GM12878 (cell line): ENCODE results near the gene C2CD4D. TPM values are rescaled to one million over a fixed set of nuclear protein-coding genes. Genes with fewer than 3 reads are reported as not detected.

Experiments
- ATAC-seq: fragments of 200-7000 bp; cut with Tn5 transposase; 3 replicates; pipeline ENCODE4 v1.9.1; 2020; ENCODE audit warnings: mild to moderate bottlenecking, moderate library complexity
- Bru-seq: library from RNA; stranded (reverse); fragments of 400-500 nt; gene quantifications from one replicate; lab custom pipeline; 2021; lab: Mats Ljungman, UMichigan
- BruChase-seq, 2 experiments: library from RNA; stranded (reverse); fragments of 400-500 nt; gene quantifications; one replicate each; lab custom pipeline; 2021; lab: Mats Ljungman, UMichigan
- BruUV-seq: library from RNA; stranded (reverse); fragments of 400-500 nt; replicated peaks from 2 replicates; lab custom pipeline; 2021; lab: Mats Ljungman, UMichigan
- CTCF ChIA-PET: fragments of 300-600 bp; sonication (Branson Sonifier 250); formaldehyde crosslinking; extraction: SDS; loops from one replicate; lab custom pipeline; 2021; ENCODE audit warnings: inconsistent platforms; lab: Yijun Ruan, JAX
- POLR2A ChIA-PET: fragments of 350-600 bp; formaldehyde crosslinking; extraction: SDS; loops from one replicate; lab custom pipeline; 2021; ENCODE audit warnings: inconsistent platforms; lab: Charles Lee
- RAD21 ChIA-PET: fragments of 300-600 bp; sonication (Branson Sonifier 250); formaldehyde crosslinking; loops from one replicate; lab custom pipeline; 2023; ENCODE audit warnings: antibody characterized with exemption; ENCODE audit not compliant: unreplicated experiment; lab: Charles Lee
- SMC1A ChIA-PET: fragments of 300-600 bp; sonication (Branson Sonifier 250); formaldehyde crosslinking; loops from one replicate; lab custom pipeline; 2023; ENCODE audit not compliant: unreplicated experiment, uncharacterized antibody; lab: Charles Lee
- DNase-seq: peaks from one replicate; pipeline ENCODE4 v3.0.0-alpha.2; 2011; ENCODE audit warnings: low read depth, low spot score
- FAIRE-seq: peaks from 3 replicates; lab custom pipeline; 2011; peaks lifted over from hg19 to GRCh38; lab: Jason Lieb, UNC
- H2AFZ ChIP-seq: 2 replicates; pipeline ENCODE4 v1.6.0; 2011; ENCODE audit warnings: low read depth, low read length, control low read depth; ENCODE audit not compliant: control insufficient read depth
- H3K27ac ChIP-seq: 2 replicates; pipeline ENCODE4 v1.5.1; 2011; ENCODE audit warnings: control low read depth; ENCODE audit not compliant: control insufficient read depth, insufficient read depth
- H3K27me3 ChIP-seq, 2 experiments: replicated peaks in 1 of 2; 2 replicates each; pipeline versions ENCODE4 v1.6.0 to v1.6.1; 2011; ENCODE audit warnings: low read length in 1 of 2; ENCODE audit not compliant: control insufficient read depth in 2 of 2, insufficient read depth in 2 of 2
- H3K36me3 ChIP-seq, 2 experiments: 2 replicates each; pipeline ENCODE4 v1.5.1; 2011; ENCODE audit warnings: low read length in 1 of 2; ENCODE audit not compliant: control insufficient read depth in 2 of 2, insufficient read depth in 2 of 2
- H3K4me1 ChIP-seq: 2 replicates; pipeline ENCODE4 v1.6.1; 2011; ENCODE audit warnings: mild to moderate bottlenecking, low read length, moderate library complexity, mixed read lengths; ENCODE audit not compliant: control insufficient read depth, insufficient read depth
- H3K4me2 ChIP-seq: 2 replicates; pipeline ENCODE4 v1.6.0; 2011; ENCODE audit warnings: control low read depth; ENCODE audit not compliant: control insufficient read depth, insufficient read depth
- H3K4me3 ChIP-seq: fragments of 200-600 bp; sonication (generic); 2 replicates; pipeline ENCODE4 v1.5.1; 2016
- H3K79me2 ChIP-seq: 2 replicates; pipeline ENCODE4 v1.6.0; 2011; ENCODE audit warnings: low read length; ENCODE audit not compliant: control insufficient read depth, insufficient read depth
- H3K9ac ChIP-seq: 2 replicates; pipeline ENCODE4 v1.8.0; 2011; ENCODE audit warnings: low read length, control low read depth, mixed read lengths; ENCODE audit not compliant: control insufficient read depth, insufficient read depth
- H3K9me3 ChIP-seq: replicated peaks from 3 replicates; pipeline ENCODE4 v1.5.1; 2011; ENCODE audit warnings: mild to moderate bottlenecking, low read length; ENCODE audit not compliant: control insufficient read depth, insufficient read depth
- H4K20me1 ChIP-seq: 2 replicates; pipeline ENCODE4 v1.6.0; 2011; ENCODE audit not compliant: control insufficient read depth, insufficient read depth
- LARP7 ChIP-seq: fragments of 450-650 bp; IDR thresholded peaks from 2 replicates; pipeline ENCODE4 v1.6.1; 2017; ENCODE audit warnings: mild to moderate bottlenecking
- MAX ChIP-seq: IDR thresholded peaks from 2 replicates; pipeline ENCODE4 v1.6.1; 2012; ENCODE audit warnings: low read depth, low read length, improper control_type of control experiment
- MYB ChIP-seq: fragments of 150-350 bp; IDR thresholded peaks from 2 replicates; pipeline ENCODE4 v1.6.1; 2014; ENCODE audit warnings: mild to moderate bottlenecking, low read depth, low read length, borderline replicate concordance
- NBN ChIP-seq: fragments of 450-650 bp; IDR thresholded peaks from 2 replicates; pipeline ENCODE4 v1.6.1; 2016
- POLR2A ChIP-seq: IDR thresholded peaks from 2 replicates; pipeline ENCODE4 v1.6.1; 2011; ENCODE audit warnings: low read depth, mild to moderate bottlenecking, low read length
- TCF3 ChIP-seq: IDR thresholded peaks from 2 replicates; pipeline ENCODE4 v1.6.1; 2012; ENCODE audit warnings: low read depth, mild to moderate bottlenecking, low read length, borderline replicate concordance; ENCODE audit not compliant: insufficient read depth
- ZNF24 ChIP-seq: fragments of 450-650 bp; IDR thresholded peaks from 2 replicates; pipeline ENCODE4 v1.6.1; 2017; ENCODE audit warnings: antibody characterized with exemption, mild to moderate bottlenecking
- ZNF274 ChIP-seq: IDR thresholded peaks from one replicate; pipeline ENCODE4 v1.8.0; 2011; ENCODE audit not compliant: insufficient read length, insufficient read depth
- WGBS: methylation state at CpG from one replicate; pipeline ENCODE4 v1.1.6; 2016; ENCODE audit warnings: low lambda C conversion rate; ENCODE audit not compliant: insufficient replicate concordance, insufficient coverage; ENCODE audit errors: missing lambda C conversion rate; 5-methylcytosine and 5-hydroxymethylcytosine counted together
- in situ Hi-C: fragments of 300-500 bp; cut with MboI; formaldehyde crosslinking; loops from 9 replicates; pipeline ENCODE4 v1.14.3; 2018; ENCODE audit warnings: mixed read lengths
- intact Hi-C: fragments of 100-400 bp; cut with micrococcal nuclease; formaldehyde crosslinking; loops from one replicate; pipeline ENCODE4 v1.14.2; 2022; ENCODE audit not compliant: unreplicated experiment
- long read RNA-seq, 2 experiments: library from polyadenylated mRNA; unstranded; transcript quantifications; one replicate each; pipeline ENCODE4 v2.0.0, GENCODE V29; 2019 to 2020
- polyA minus RNA-seq, 3 experiments: library from RNA; depleted of rRNA, polyadenylated mRNA; stranded (reverse); fragments of >200 nt; gene quantifications; 2 replicates each; pipeline ENCODE4 v1.2.3, GENCODE V29; 2011
- polyA plus RNA-seq, 11 experiments: library from polyadenylated mRNA; depleted of rRNA in 4 of 11; unstranded in 6 of 11; stranded (reverse) in 5 of 11; fragments of >200 nt; fragmentation: Nextera tagmentation in 4 of 11; fragmentation: Illumina TruSeq in 1 of 11; extraction: Ambion mirVana in 4 of 11; extraction: Trizol in 1 of 11; gene quantifications; 1 replicate in 1 of 11; 2 replicates in 10 of 11; pipeline versions ENCODE4 v1.2.1 to v1.2.3, GENCODE V29; 2011 to 2016; ENCODE audit warnings: inconsistent platforms in 2 of 11, missing spikeins in 2 of 11, low read depth in 1 of 11
- total RNA-seq, 4 experiments: library from RNA; depleted of rRNA in 3 of 4; stranded (reverse); fragments of >200 nt in 3 of 4; fragmentation: Illumina TruSeq in 1 of 4; extraction: Trizol in 1 of 4; gene quantifications; 2 replicates each; pipeline versions ENCODE4 v1.2.1 to v1.2.3, GENCODE V29; 2013 to 2021
- TF ChIP-seq, protein P1 (sequence below): fragments of 450-650 bp; IDR thresholded peaks from 2 replicates; pipeline ENCODE4 v1.6.1; 2017; ENCODE audit warnings: mild to moderate bottlenecking, moderate library complexity

The C2CD4D gene
- 0.50 and 0.54 TPM in 2 replicates for total RNA-seq (2013; cell fraction: nucleolus; rRNA removed)
- total RNA-seq (2014; rRNA removed) (0.11 TPM in 1 of 2 replicates, not detected in the other), total RNA-seq (2014; rRNA removed; fragmentation: Illumina TruSeq; extraction: Trizol) (not detected in 2 replicates), total RNA-seq (2021) (0.51 and 0.67 TPM in 2 replicates), polyA plus RNA-seq (2011; rRNA removed) (0.04 and 0.16 TPM in 2 replicates), polyA plus RNA-seq (2014; fragmentation: Illumina TruSeq; extraction: Trizol) (not detected in 2 replicates), polyA plus RNA-seq (2014; fragmentation: Nextera tagmentation; extraction: Ambion mirVana) (under 1 TPM in 1 of 2 experiments, not detected in 1; 0.03 TPM), polyA plus RNA-seq (2014; rRNA removed) (0.09 and 0.51 TPM in 2 replicates), polyA plus RNA-seq (2016; fragmentation: Nextera tagmentation; extraction: Ambion mirVana) (under 1 TPM; 0.09 to 0.27 TPM), polyA minus RNA-seq (2011; rRNA and poly(A)+ RNA removed) (not detected in 2 replicates), Bru-seq, nascent RNA (percentile 41 among the genes with signal in this experiment), BruChase-seq, experiment 1, labeled RNA remaining after a 6-hour chase (not detected), BruChase-seq, experiment 2, labeled RNA remaining after a 2-hour chase (percentile 23 among the genes with signal in this experiment)
- polyA plus RNA-seq (2011; ENCODE audit: low read depth), result not detected
- 0.12 and 0.43 TPM in 2 replicates for polyA plus RNA-seq (2011; cell fraction: cytosol; rRNA removed)
- polyA plus RNA-seq (2011; cell fraction: nucleus; rRNA removed), result 0.94 and 1.0 TPM in 2 replicates
- 0.10 and 0.16 TPM in 2 replicates for polyA plus RNA-seq (2012)
- polyA minus RNA-seq (2011; cell fraction: cytosol; rRNA and poly(A)+ RNA removed), result not detected in 2 replicates
- 0.85 and 1.6 TPM in 2 replicates for polyA minus RNA-seq (2011; cell fraction: nucleus; rRNA and poly(A)+ RNA removed)
- long read RNA-seq, experiment 1, result 0 reads
- long read RNA-seq, experiment 2, result 0 reads

GRCh38 chr1:151839457-151840403 is at the start of gene C2CD4D:
TSS of gene C2CD4D (minus strand) at chr1:151839820. CDS start at chr1:151838989, 831 bp downstream.
- Histone ChIP-seq H3K4me3 (peak within 1 kb of the TSS; percentile 42; the same call in 1 of the 2 replicates), H2AFZ (peak within 1 kb of the TSS; percentile 69), H3K79me2 (no peaks in the 10 kb centered on the region), H3K9me3 (no peaks in the 10 kb centered on the region), H3K4me2 (peak within 1 kb of the TSS; percentile 80), H3K9ac (peak within 1 kb of the TSS; percentile 15), H3K27me3 (peaks cover 0 to 8% of the 10 kb centered on the region in 2 experiments), H3K4me1 (peaks cover 10% of the 10 kb centered on the region; the same call in 1 of the 2 replicates), H4K20me1 (peaks cover 5% of the 10 kb centered on the region; the same call in 1 of the 2 replicates), H3K27ac (peak within 1 kb of the TSS; percentile 26; the same call in 1 of the 2 replicates), H3K36me3 (no peaks in the 10 kb centered on the region)
- ATAC-seq, result peak; percentile 84
- intact Hi-C loops, result loop anchor here (5.0 to 10.0 kb wide), 2 partner anchors 125 to 147 kb away; partner anchors contain the start of gene CELF3
- WGBS, result 13% methylated on average over 47 of the region's 47 CpGs
- in situ Hi-C loops, result loop anchor here (5.0 to 10.0 kb wide), 3 partner anchors 247 to 545 kb away; no protein-coding TSS in a partner anchor
- CTCF ChIA-PET, result interaction anchor here (0.6 to 1.6 kb wide), 11 partner anchors 10 to 683 kb away, joined by 3 to 4 read pairs (median 3); partner anchors contain the start of genes THEM5, TNFAIP8L2 and VPS72
- POLR2A ChIA-PET, result interaction anchor here (0.6 to 2.0 kb wide), 7 partner anchors 9 to 491 kb away, joined by 3 to 9 read pairs (median 6); partner anchors contain the start of genes RIIAD1 and THEM4
- DNase-seq, result peak; percentile 9
- SMC1A ChIA-PET, result interaction anchor here (0.7 to 2.1 kb wide), 13 partner anchors 9 to 395 kb away, joined by 3 to 8 read pairs (median 4); partner anchors contain the start of genes THEM4 and THEM5
- FAIRE-seq, result no peak
- BruUV-seq, result no TSS peak
- RAD21 ChIA-PET, result interaction anchor here (0.9 to 2.3 kb wide), 7 partner anchors 19 to 380 kb away, joined by 3 to 10 read pairs (median 4); partner anchors contain the start of gene POGZ
- TF ChIP-seq LARP7 (peak; percentile 34; the same call in 1 of the 2 replicates), ZNF24 (0 out of 2 replicates have a peak, but pooled peaks have one; percentile 49), NBN (peak; percentile 76), MAX (peak; percentile 74; the same call in 1 of the 2 replicates), MYB (no peak), POLR2A (peak; percentile 66), ZNF274 (no peak), TCF3 (no peak)
- TF ChIP-seq, protein P1, sequence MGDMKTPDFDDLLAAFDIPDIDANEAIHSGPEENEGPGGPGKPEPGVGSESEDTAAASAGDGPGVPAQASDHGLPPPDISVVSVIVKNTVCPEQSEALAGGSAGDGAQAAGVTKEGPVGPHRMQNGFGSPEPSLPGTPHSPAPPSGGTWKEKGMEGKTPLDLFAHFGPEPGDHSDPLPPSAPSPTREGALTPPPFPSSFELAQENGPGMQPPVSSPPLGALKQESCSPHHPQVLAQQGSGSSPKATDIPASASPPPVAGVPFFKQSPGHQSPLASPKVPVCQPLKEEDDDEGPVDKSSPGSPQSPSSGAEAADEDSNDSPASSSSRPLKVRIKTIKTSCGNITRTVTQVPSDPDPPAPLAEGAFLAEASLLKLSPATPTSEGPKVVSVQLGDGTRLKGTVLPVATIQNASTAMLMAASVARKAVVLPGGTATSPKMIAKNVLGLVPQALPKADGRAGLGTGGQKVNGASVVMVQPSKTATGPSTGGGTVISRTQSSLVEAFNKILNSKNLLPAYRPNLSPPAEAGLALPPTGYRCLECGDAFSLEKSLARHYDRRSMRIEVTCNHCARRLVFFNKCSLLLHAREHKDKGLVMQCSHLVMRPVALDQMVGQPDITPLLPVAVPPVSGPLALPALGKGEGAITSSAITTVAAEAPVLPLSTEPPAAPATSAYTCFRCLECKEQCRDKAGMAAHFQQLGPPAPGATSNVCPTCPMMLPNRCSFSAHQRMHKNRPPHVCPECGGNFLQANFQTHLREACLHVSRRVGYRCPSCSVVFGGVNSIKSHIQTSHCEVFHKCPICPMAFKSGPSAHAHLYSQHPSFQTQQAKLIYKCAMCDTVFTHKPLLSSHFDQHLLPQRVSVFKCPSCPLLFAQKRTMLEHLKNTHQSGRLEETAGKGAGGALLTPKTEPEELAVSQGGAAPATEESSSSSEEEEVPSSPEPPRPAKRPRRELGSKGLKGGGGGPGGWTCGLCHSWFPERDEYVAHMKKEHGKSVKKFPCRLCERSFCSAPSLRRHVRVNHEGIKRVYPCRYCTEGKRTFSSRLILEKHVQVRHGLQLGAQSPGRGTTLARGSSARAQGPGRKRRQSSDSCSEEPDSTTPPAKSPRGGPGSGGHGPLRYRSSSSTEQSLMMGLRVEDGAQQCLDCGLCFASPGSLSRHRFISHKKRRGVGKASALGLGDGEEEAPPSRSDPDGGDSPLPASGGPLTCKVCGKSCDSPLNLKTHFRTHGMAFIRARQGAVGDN, result peak; percentile 89
